Astrocyte (in vitro differentiated cells and primary cell): ENCODE data around the gene PHAF1. TPM values are rescaled to one million over a fixed set of nuclear protein-coding genes. Genes with fewer than 3 reads are reported as not detected.

Experiments used
- DNase-seq: peaks from one replicate; pipeline ENCODE4 v3.0.0-alpha.2; 2010; ENCODE audit warnings: low read depth
- FAIRE-seq: peaks from 2 replicates; lab custom pipeline; 2011; peaks lifted over from hg19 to GRCh38; lab: Jason Lieb, UNC
- H2AFZ ChIP-seq: 2 replicates; pipeline ENCODE4 v1.6.0; 2012; ENCODE audit warnings: low read depth, low read length, inconsistent platforms
- H3K27ac ChIP-seq: 2 replicates; pipeline ENCODE4 v1.5.1; 2011; ENCODE audit warnings: low read depth, low read length, inconsistent platforms
- H3K27me3 ChIP-seq: 2 replicates; pipeline ENCODE4 v1.6.0; 2011; ENCODE audit warnings: low read length, inconsistent platforms; ENCODE audit not compliant: insufficient read depth
- H3K36me3 ChIP-seq: 2 replicates; pipeline ENCODE4 v1.5.1; 2011; ENCODE audit warnings: low read length, inconsistent platforms; ENCODE audit not compliant: insufficient read depth
- H3K4me1 ChIP-seq: 2 replicates; pipeline ENCODE4 v1.5.1; 2011; ENCODE audit warnings: low read length, inconsistent platforms; ENCODE audit not compliant: insufficient read depth
- H3K4me2 ChIP-seq: 2 replicates; pipeline ENCODE4 v1.6.0; 2012; ENCODE audit warnings: low read length, inconsistent platforms
- H3K4me3 ChIP-seq: 2 replicates; pipeline ENCODE4 v1.5.1; 2011; ENCODE audit warnings: low read depth, mild to moderate bottlenecking, low read length, inconsistent platforms; ENCODE audit not compliant: insufficient read depth
- H3K79me2 ChIP-seq: 2 replicates; pipeline ENCODE4 v1.6.0; 2012; ENCODE audit warnings: mild to moderate bottlenecking, low read length, inconsistent platforms; ENCODE audit not compliant: insufficient read depth
- H3K9ac ChIP-seq: 2 replicates; pipeline ENCODE4 v1.6.0; 2012; ENCODE audit warnings: mild to moderate bottlenecking, low read length, inconsistent platforms
- H3K9me3 ChIP-seq: 2 replicates; pipeline ENCODE4 v1.5.1; 2012; ENCODE audit warnings: low read depth, mild to moderate bottlenecking, low read length, inconsistent platforms; ENCODE audit not compliant: insufficient read depth
- H4K20me1 ChIP-seq: 2 replicates; pipeline ENCODE4 v1.6.0; 2012; ENCODE audit warnings: low read length, inconsistent platforms; ENCODE audit not compliant: insufficient read depth
- H3K27ac Mint-ChIP-seq: one replicate; pipeline ENCODE4 v1.8.0; 2021; ENCODE audit warnings: mild to moderate bottlenecking, mixed read lengths; ENCODE audit not compliant: unreplicated experiment
- H3K27me3 Mint-ChIP-seq: one replicate; pipeline ENCODE4 v1.8.0; 2021; ENCODE audit warnings: low read depth, mixed read lengths; ENCODE audit not compliant: unreplicated experiment
- H3K36me3 Mint-ChIP-seq: one replicate; pipeline ENCODE4 v1.8.0; 2021; ENCODE audit warnings: low read depth, mixed read lengths; ENCODE audit not compliant: unreplicated experiment
- H3K4me1 Mint-ChIP-seq: one replicate; pipeline ENCODE4 v1.8.0; 2021; ENCODE audit warnings: low read depth, mixed read lengths; ENCODE audit not compliant: unreplicated experiment
- H3K4me3 Mint-ChIP-seq: one replicate; pipeline ENCODE4 v1.8.0; 2021; ENCODE audit warnings: mild to moderate bottlenecking, moderate library complexity, mixed read lengths; ENCODE audit not compliant: unreplicated experiment
- H3K9me3 Mint-ChIP-seq: one replicate; pipeline ENCODE4 v1.8.0; 2021; ENCODE audit warnings: mild to moderate bottlenecking, mixed read lengths; ENCODE audit not compliant: unreplicated experiment
- EZH2 ChIP-seq: IDR thresholded peaks from 2 replicates; pipeline ENCODE4 v1.6.1; 2012; ENCODE audit warnings: mild to moderate bottlenecking, low read length, inconsistent platforms; ENCODE audit not compliant: insufficient read depth
- total RNA-seq: library from RNA; stranded (reverse); gene quantifications from 2 replicates; pipeline ENCODE4 v1.2.1, GENCODE V29; 2021
- TF ChIP-seq, protein P1 (sequence below): IDR thresholded peaks from 2 replicates; pipeline ENCODE4 v1.5.1; 2011; ENCODE audit warnings: low read depth, mild to moderate bottlenecking, inconsistent platforms, low read length, moderate library complexity; ENCODE audit not compliant: insufficient read depth

The PHAF1 gene
- total RNA-seq, 1 donor from 2014 or later = 17.1 TPM

DNA sequence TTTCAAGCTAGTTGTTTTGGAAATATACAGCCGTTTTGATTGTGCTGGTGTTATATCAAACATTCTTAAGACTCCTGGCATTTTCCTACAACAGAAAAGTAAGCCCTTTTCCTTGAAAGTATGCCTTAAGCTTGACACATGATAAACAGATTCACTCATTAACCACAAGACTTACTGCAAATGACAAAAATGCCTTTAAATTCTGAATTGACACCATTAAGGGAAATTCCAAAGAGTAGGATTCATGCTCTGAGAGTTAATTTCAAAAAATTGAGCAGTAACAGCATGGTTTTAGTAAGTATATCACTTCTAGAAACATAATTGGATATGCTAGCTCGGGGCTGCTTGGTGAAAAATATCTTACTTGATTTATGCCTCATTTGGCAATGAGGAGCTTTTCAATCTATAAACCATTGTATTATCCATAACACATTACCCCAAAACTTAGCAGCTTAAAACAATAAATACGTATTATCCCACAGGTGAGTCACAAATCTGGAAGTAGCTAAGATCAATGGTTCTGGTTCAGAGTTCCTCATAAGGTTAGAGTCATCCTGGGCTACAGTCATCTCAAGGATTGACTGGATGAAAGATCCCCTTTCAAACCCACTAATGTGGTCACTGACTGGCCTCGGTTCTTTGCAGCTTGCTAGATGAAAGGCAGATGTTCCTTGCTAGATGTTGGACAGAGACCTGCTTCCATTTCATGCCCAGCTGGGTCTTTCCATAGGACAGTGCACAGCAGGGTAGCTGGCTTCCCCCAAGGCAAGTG, 8.2 kb upstream of the PHAF1 start:
- H3K27me3 ChIP-seq = no peaks in the 10 kb centered on the region
- H2AFZ ChIP-seq = no peak overlapping the region
- peaks cover 13% of the 10 kb centered on the region for H3K36me3 ChIP-seq
- peak overlapping the region; percentile 16 for H3K4me2 ChIP-seq
- peak; percentile 74 for DNase-seq
- H3K9me3 ChIP-seq = no peaks in the 10 kb centered on the region
- H3K27me3 Mint-ChIP-seq = no peaks in the 10 kb centered on the region
- peak; percentile 73 for FAIRE-seq
- no peaks in the 10 kb centered on the region for H4K20me1 ChIP-seq
- H3K4me3 Mint-ChIP-seq = peak overlapping the region; percentile 29
- H3K27ac Mint-ChIP-seq = peak overlapping the region; percentile 82
- peak overlapping the region; percentile 20 for H3K27ac ChIP-seq
- H3K36me3 Mint-ChIP-seq = peaks cover 7% of the 10 kb centered on the region
- no peak overlapping the region for H3K4me3 ChIP-seq
- H3K9me3 Mint-ChIP-seq = peaks cover 2% of the 10 kb centered on the region
- H3K9ac ChIP-seq = no peak overlapping the region
- peaks cover 7% of the 10 kb centered on the region for H3K4me1 ChIP-seq
- no peaks in the 10 kb centered on the region for H3K79me2 ChIP-seq
- TF ChIP-seq EZH2 = no peak
- peaks cover 16% of the 10 kb centered on the region for H3K4me1 Mint-ChIP-seq

DNA sequence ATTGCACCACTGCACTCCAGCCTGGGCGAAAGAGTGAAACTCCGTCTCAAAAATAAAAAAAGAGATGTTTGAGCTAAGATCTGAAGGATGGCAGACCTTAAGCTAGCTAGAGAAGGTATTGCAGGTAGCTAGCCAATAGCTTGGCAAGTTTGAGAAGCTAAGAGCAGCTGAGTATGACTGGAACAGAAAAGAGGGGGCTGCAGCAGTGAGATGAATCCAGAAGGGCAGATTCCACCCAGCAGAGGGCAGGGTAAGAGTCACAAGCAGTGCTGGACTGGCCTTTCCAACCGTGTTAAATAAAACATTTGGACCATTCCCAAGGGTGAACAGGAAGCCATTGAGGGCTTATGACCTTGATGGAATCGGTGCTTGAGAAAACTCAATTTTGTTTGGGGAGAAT, 5.7 kb upstream of the PHAF1 start:
- H3K9ac ChIP-seq = no peak overlapping the region
- H3K36me3 ChIP-seq = peaks cover 7% of the 10 kb centered on the region
- H3K9me3 Mint-ChIP-seq = peaks cover 2% of the 10 kb centered on the region
- H3K4me3 ChIP-seq = no peak overlapping the region
- DNase-seq (no peak), FAIRE-seq (no peak)
- peaks cover 7% of the 10 kb centered on the region for H3K36me3 Mint-ChIP-seq
- H3K4me1 ChIP-seq = peaks cover 8% of the 10 kb centered on the region
- no peaks in the 10 kb centered on the region for H3K9me3 ChIP-seq
- no peak overlapping the region for H3K4me2 ChIP-seq
- H3K79me2 ChIP-seq = no peaks in the 10 kb centered on the region
- H3K4me3 Mint-ChIP-seq = no peak overlapping the region
- no peaks in the 10 kb centered on the region for H3K27me3 Mint-ChIP-seq
- no peaks in the 10 kb centered on the region for H3K27me3 ChIP-seq
- H3K4me1 Mint-ChIP-seq = peaks cover 16% of the 10 kb centered on the region
- H3K27ac Mint-ChIP-seq = no peak overlapping the region
- no peak overlapping the region for H2AFZ ChIP-seq
- no peaks in the 10 kb centered on the region for H4K20me1 ChIP-seq
- no peak overlapping the region for H3K27ac ChIP-seq
- TF ChIP-seq, protein P1, sequence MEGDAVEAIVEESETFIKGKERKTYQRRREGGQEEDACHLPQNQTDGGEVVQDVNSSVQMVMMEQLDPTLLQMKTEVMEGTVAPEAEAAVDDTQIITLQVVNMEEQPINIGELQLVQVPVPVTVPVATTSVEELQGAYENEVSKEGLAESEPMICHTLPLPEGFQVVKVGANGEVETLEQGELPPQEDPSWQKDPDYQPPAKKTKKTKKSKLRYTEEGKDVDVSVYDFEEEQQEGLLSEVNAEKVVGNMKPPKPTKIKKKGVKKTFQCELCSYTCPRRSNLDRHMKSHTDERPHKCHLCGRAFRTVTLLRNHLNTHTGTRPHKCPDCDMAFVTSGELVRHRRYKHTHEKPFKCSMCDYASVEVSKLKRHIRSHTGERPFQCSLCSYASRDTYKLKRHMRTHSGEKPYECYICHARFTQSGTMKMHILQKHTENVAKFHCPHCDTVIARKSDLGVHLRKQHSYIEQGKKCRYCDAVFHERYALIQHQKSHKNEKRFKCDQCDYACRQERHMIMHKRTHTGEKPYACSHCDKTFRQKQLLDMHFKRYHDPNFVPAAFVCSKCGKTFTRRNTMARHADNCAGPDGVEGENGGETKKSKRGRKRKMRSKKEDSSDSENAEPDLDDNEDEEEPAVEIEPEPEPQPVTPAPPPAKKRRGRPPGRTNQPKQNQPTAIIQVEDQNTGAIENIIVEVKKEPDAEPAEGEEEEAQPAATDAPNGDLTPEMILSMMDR = peak; percentile 38
- TF ChIP-seq EZH2 = no peak

DNA sequence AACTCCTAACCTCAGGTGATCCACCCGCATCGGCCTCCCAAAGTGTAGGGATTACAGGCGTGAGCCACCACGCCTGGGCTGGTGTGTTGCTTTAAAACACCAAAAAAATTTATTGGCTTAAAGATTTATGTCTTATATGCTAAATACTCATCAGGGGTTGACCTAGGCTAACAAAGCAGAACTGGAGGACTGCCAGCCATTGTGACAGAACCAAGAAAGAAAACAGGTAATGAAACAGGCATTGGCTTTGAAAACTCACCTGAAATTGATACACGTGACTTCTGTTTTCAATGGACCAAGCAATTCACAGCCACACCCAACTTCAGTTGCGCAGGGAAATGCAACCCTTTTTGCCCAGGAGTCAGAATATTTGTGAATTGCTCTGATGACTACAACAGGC, 4.9 kb upstream of the PHAF1 start:
- H3K27ac ChIP-seq = no peak overlapping the region
- no peaks in the 10 kb centered on the region for H4K20me1 ChIP-seq
- Mint-ChIP-seq H3K4me3 (no peak overlapping the region), H3K36me3 (peaks cover 7% of the 10 kb centered on the region), H3K27ac (no peak overlapping the region), H3K9me3 (peaks cover 2% of the 10 kb centered on the region), H3K27me3 (no peaks in the 10 kb centered on the region), H3K4me1 (peaks cover 16% of the 10 kb centered on the region)
- H3K36me3 ChIP-seq = peaks cover 5% of the 10 kb centered on the region
- peaks cover 14% of the 10 kb centered on the region for H3K4me1 ChIP-seq
- no peak overlapping the region for H3K4me2 ChIP-seq
- no peak overlapping the region for H3K9ac ChIP-seq
- no peaks in the 10 kb centered on the region for H3K27me3 ChIP-seq
- no peak for DNase-seq
- H3K9me3 ChIP-seq = no peaks in the 10 kb centered on the region
- no peak for TF ChIP-seq EZH2
- TF ChIP-seq, protein P1 = no peak
- no peak overlapping the region for H3K4me3 ChIP-seq
- no peak for FAIRE-seq
- peaks cover 2% of the 10 kb centered on the region for H3K79me2 ChIP-seq
- no peak overlapping the region for H2AFZ ChIP-seq
